A549 treated with Mapracorat at 1 μM for 4 hours (cell line): ENCODE data around the gene OR10W1. TPM values are rescaled to one million over a fixed set of nuclear protein-coding genes. Genes with fewer than 3 reads are reported as not detected.

Experiments
- total RNA-seq: library from RNA; stranded (reverse); fragments of 200-300 nt; extraction: Qiagen RNA extraction; gene quantifications from 5 replicates; pipeline ENCODE4 v1.2.3, GENCODE V29; 2022

Gene OR10W1
- not detected in 5 replicates for total RNA-seq

GRCh38 chr11:58268142-58268541 is at the start of gene OR10W1:
Gene OR10W1, minus strand, starts transcription at chr11:58268260. Its CDS starts 402 bp downstream, at chr11:58267858.

Other genes with a start within 250 kb of the OR10W1 start
- gene OR9Q1, start 244.4 kb downstream of the OR10W1 start, total RNA-seq: not detected in 5 replicates
- gene OR6Q1, start 237.3 kb downstream of the OR10W1 start, total RNA-seq: not detected in 5 replicates
- gene OR9I1, start 142.7 kb downstream of the OR10W1 start, total RNA-seq: not detected in 5 replicates
- not detected in 5 replicates for gene OR9Q2, start 79.2 kb downstream of the OR10W1 start, total RNA-seq
- not detected in 5 replicates for gene OR1S2, start 64.1 kb downstream of the OR10W1 start, total RNA-seq
- gene OR1S1, start 55.5 kb downstream of the OR10W1 start, total RNA-seq: not detected in 5 replicates
- gene OR10Q1, start 39.3 kb downstream of the OR10W1 start, total RNA-seq: not detected in 5 replicates
- gene OR5B17, start 90.8 kb upstream of the OR10W1 start, total RNA-seq: not detected in 5 replicates
- not detected in 5 replicates for gene OR5B3, start 138.6 kb upstream of the OR10W1 start, total RNA-seq
- not detected in 5 replicates for gene OR5B2, start 159.9 kb upstream of the OR10W1 start, total RNA-seq
- not detected in 5 replicates for gene OR5B12, start 174.0 kb upstream of the OR10W1 start, total RNA-seq
- gene OR5B21, start 239.8 kb upstream of the OR10W1 start, total RNA-seq: not detected in 5 replicates